IPS-18a (cell line): ENCODE data around the gene BORCS6.

Source experiments
- H3K27ac ChIP-seq: one replicate; pipeline ENCODE4 v1.5.1; 2013; ENCODE audit warnings: low read length
- H3K27me3 ChIP-seq: one replicate; pipeline ENCODE4 v1.6.1; 2013; ENCODE audit warnings: mild to moderate bottlenecking, low read length; ENCODE audit not compliant: control insufficient read depth, insufficient read depth
- H3K36me3 ChIP-seq: one replicate; pipeline ENCODE4 v1.6.1; 2013; ENCODE audit warnings: low read depth, low read length; ENCODE audit not compliant: control insufficient read depth
- H3K4me1 ChIP-seq: one replicate; pipeline ENCODE4 v1.6.1; 2013; ENCODE audit warnings: low read depth, low read length; ENCODE audit not compliant: control insufficient read depth
- H3K4me3 ChIP-seq: one replicate; pipeline ENCODE4 v1.5.1; 2013; ENCODE audit warnings: low read length
- H3K9ac ChIP-seq: one replicate; pipeline ENCODE4 v1.6.1; 2013; ENCODE audit warnings: mild to moderate bottlenecking, low read length, moderate library complexity
- H3K9me3 ChIP-seq: one replicate; pipeline ENCODE4 v1.6.1; 2013; ENCODE audit warnings: low read depth, low read length; ENCODE audit not compliant: control insufficient read depth

Gene BORCS6

DNA sequence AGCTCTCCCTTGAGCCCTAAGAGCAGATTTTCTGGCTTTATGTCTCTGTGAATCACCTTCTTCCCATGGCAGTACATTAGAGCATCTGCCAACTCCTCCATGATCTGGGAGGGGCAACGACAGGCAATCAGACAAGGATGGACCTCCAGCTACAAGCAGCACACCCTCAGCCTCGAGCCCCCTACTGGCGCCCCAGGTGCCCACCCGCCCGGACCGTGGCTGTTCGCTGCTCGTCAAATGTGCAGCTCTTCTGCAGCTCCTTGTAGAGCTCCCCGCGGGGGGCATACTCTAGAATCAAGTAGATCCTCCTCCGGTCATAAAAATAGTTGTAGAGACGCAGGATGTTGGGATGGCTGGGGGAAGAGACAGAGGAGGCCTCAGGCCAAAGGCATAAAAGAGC is 16.6 kb upstream of the BORCS6 start:
- no peak overlapping the region for H3K27ac ChIP-seq
- peaks cover 3% of the 10 kb centered on the region for H3K4me1 ChIP-seq
- H3K9me3 ChIP-seq: no peaks in the 10 kb centered on the region
- no peak overlapping the region for H3K4me3 ChIP-seq
- no peak overlapping the region for H3K9ac ChIP-seq
- peaks cover 41% of the 10 kb centered on the region for H3K36me3 ChIP-seq
- no peaks in the 10 kb centered on the region for H3K27me3 ChIP-seq

DNA sequence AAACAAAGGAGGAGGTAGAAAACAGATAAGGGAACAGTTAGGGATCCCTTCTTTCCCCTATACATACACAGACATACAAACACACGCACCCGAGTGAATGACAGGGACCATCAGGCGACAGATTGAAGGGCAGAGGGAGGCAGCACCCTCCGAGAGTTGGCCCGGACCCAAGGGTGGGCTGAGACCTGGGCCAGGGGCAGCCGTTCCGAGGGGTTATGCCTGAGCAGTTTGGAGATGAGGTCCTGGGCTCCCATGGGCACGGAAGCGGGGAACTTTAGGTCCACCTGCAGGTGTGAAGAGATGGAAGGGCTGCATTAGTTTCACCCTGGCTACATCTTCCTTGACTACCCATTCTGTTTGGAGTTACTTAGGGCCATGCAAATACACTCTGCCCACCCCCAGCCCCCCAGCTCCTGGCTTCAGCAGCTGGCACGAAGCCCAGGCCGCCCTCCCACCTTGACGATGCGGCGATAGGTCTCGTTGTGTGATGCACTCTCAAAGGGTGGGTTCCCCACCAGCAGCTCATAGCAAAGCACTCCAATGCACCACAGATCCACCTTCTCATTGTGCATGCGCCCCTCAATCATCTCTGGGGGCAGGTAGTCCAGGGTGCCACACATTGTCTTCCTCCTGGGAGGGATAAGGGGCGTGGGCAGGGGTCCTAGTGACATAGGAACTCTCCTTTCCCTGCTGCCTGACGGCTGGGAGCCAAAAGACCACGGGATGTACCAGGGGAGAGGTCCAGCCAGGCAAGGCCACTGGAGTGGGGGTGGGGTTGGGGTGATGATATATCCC is 15.0 kb upstream of the BORCS6 start:
- H3K27ac ChIP-seq: no peak overlapping the region
- no peak overlapping the region for H3K9ac ChIP-seq
- H3K4me3 ChIP-seq: no peak overlapping the region
- no peaks in the 10 kb centered on the region for H3K9me3 ChIP-seq
- no peaks in the 10 kb centered on the region for H3K27me3 ChIP-seq
- H3K36me3 ChIP-seq: peaks cover 41% of the 10 kb centered on the region
- peaks cover 3% of the 10 kb centered on the region for H3K4me1 ChIP-seq

DNA sequence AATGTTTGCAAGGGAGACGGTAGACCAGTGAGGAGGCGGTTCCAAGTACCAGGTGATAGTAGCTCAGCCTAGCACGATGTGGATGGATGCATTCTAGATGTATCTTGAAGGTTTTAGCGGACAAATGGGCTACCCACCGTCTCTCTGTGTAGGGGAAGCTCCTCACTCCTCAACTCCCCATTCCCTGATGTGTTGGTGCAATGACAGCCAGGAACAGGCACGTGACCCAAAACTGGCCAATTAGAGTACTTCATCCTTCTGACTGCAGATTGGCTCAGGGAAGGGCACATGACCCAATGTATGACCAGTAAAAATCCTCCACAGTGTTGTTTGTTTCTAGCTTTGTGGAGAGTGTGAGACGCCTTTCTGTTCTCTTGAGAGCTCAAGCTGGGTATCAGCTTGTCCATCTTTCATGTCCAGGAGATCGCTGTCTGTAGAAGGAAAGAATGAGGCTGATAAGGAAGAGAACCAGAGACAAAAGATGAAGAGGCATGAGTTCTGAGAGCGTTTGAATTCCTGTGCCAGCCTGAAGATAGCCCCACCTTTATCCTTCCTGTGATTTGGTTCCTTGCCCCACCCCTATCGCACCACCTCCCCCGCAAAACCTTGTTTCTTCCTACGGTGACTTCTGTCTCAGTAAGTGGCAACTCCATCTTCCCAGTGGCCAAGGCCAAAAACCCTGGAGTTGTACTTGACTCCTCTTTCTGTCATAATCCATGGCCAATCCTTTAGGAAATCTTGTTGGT is 2.3 kb upstream of the BORCS6 start:
- Histone ChIP-seq H3K4me3 (peak overlapping the region; percentile 71), H3K27me3 (peaks cover 19% of the 10 kb centered on the region), H3K4me1 (peaks cover 16% of the 10 kb centered on the region), H3K9ac (peak overlapping the region; percentile 64), H3K36me3 (no peaks in the 10 kb centered on the region), H3K9me3 (no peaks in the 10 kb centered on the region), H3K27ac (peak overlapping the region; percentile 19)

- Histone ChIP-seq H3K9ac (no peak overlapping the region), H3K27me3 (peaks cover 19% of the 10 kb centered on the region), H3K27ac (no peak overlapping the region), H3K36me3 (no peaks in the 10 kb centered on the region), H3K4me3 (peak overlapping the region; percentile 69), H3K4me1 (peaks cover 16% of the 10 kb centered on the region), H3K9me3 (no peaks in the 10 kb centered on the region)
Measured at GRCh38 chr17:8190506-8190905, 526 bp upstream of the BORCS6 start.

GRCh38 chr17:8189041-8189710 is 804 bp downstream of the BORCS6 start:
- Histone ChIP-seq H3K27me3 (peaks cover 19% of the 10 kb centered on the region), H3K4me1 (peaks cover 16% of the 10 kb centered on the region), H3K9me3 (no peaks in the 10 kb centered on the region), H3K4me3 (peak overlapping the region; percentile 69), H3K9ac (no peak overlapping the region), H3K36me3 (no peaks in the 10 kb centered on the region), H3K27ac (no peak overlapping the region)

DNA sequence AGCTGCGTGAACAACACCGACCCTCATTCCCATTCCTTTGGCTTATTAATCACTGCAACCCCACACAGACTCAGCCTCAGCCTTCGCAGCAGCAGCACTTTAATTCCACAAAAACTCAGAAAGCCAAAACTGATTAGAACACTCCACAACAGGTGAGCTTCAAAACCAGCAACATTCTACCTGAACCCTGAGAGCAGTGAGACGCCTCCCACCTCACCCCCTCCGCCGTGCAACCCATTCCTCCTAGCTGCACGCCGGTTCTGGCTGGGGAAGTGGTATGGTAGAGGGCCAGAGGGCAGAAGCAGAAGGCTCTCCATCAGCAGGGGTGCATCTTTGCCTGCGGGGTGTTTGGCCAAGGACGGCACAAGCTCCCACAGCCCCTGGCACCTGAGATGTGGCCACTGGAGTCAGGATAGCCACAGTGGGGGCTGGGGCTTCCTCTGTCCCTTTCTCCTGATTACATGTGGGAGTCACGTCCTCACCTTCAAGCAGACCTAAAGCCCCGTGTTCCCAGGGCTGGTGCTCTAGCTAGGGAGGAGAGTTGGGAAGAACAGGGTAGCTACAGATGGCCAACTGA is 1.6 kb downstream of the BORCS6 start:
- no peak overlapping the region for H3K9ac ChIP-seq
- peaks cover 16% of the 10 kb centered on the region for H3K4me1 ChIP-seq
- H3K27me3 ChIP-seq: peaks cover 19% of the 10 kb centered on the region
- H3K27ac ChIP-seq: no peak overlapping the region
- H3K4me3 ChIP-seq: peak overlapping the region; percentile 99
- H3K9me3 ChIP-seq: no peaks in the 10 kb centered on the region
- H3K36me3 ChIP-seq: no peaks in the 10 kb centered on the region

GRCh38 chr17:8187517-8188262 is 2.3 kb downstream of the BORCS6 start:
- Histone ChIP-seq H3K4me1 (peaks cover 15% of the 10 kb centered on the region), H3K36me3 (no peaks in the 10 kb centered on the region), H3K9ac (peak overlapping the region; percentile 79), H3K27ac (peak overlapping the region; percentile 93), H3K9me3 (no peaks in the 10 kb centered on the region), H3K27me3 (peaks cover 19% of the 10 kb centered on the region), H3K4me3 (peak overlapping the region; percentile 99)

GRCh38 chr17:8186787-8187516 is 3.0 kb downstream of the BORCS6 start:
- H3K4me1 ChIP-seq: peaks cover 13% of the 10 kb centered on the region
- peak overlapping the region; percentile 79 for H3K9ac ChIP-seq
- H3K4me3 ChIP-seq: peak overlapping the region; percentile 99
- H3K9me3 ChIP-seq: no peaks in the 10 kb centered on the region
- H3K27me3 ChIP-seq: peaks cover 19% of the 10 kb centered on the region
- no peaks in the 10 kb centered on the region for H3K36me3 ChIP-seq
- H3K27ac ChIP-seq: peak overlapping the region; percentile 93

GRCh38 chr17:8186446-8186786 is 3.6 kb downstream of the BORCS6 start:
- Histone ChIP-seq H3K27ac (no peak overlapping the region), H3K36me3 (no peaks in the 10 kb centered on the region), H3K9ac (peak overlapping the region; percentile 57), H3K4me3 (peak overlapping the region; percentile 99), H3K4me1 (peaks cover 8% of the 10 kb centered on the region), H3K9me3 (no peaks in the 10 kb centered on the region), H3K27me3 (peaks cover 19% of the 10 kb centered on the region)

DNA sequence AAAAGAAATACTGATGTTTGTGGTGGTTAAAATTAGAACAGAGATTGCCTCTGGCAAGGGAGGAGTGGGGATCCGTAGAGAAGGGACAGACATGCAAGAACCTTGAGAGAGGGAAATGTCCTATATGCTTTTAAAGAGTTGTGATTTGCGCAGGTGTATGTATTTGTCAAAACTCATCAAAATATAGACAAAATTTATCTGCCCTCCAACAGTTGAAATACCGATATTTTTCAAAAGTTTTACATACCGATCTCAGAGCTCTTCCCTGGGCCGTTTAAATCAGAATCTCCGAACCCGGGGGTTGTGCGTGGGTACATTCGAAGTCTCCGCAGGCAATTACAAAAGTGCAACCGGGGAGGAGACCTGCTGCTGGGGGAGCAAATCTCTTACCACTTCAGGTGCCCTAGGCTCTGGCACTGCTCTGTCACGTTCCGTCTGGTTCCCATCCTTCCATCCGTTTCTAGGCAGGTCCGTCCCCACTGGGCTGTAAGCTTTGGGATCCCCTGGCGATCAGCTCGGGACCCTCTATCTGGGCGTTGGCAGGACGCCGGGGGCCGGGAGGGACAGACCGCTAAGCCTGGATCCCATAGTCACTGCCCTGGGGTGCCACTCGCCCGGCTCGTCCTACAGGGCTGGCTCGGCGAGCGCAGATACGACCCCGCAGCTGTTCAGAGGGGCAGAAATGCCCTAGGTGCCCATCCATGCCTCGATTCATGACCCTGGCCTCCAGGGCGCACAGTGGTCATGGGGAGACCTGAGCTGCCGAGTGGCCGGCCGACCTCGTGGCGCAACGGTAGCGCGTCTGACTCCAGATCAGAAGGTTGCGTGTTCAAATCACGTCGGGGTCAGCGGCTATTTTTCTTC is 4.2 kb downstream of the BORCS6 start:
- Histone ChIP-seq H3K9me3 (no peaks in the 10 kb centered on the region), H3K36me3 (no peaks in the 10 kb centered on the region), H3K4me3 (peak overlapping the region; percentile 99), H3K4me1 (peaks cover 8% of the 10 kb centered on the region), H3K27me3 (peaks cover 19% of the 10 kb centered on the region), H3K27ac (no peak overlapping the region), H3K9ac (peak overlapping the region; percentile 57)
